Measurements from ENCODE around the gene PIGP. TPM values are rescaled to one million over a fixed set of nuclear protein-coding genes. Genes with fewer than 3 reads are reported as not detected.

PIGP gene
- total RNA-seq, 4 donors from 2014 or later, result 21.8 to 31.8 (median 25.5) TPM

DNA sequence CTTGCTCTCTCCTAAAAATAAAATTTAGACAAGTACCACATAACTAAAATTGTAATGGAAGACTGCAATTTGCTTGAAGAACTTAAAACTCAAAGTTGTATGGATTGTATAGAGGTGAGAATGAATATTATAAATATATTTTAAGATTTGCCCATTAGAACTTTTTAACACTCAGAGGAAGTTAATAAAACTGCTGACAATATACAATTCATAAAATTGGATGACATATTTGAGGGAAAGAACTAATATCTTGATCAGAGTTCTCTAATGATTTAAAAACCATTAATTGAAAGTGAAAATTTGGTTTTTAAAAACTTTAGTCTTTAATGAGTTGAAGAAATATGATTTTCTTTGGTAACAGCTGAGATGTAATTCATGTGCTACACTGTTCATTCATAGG lies 21.1 kb upstream of the PIGP start:
- no peak overlapping the region for H3K4me3 ChIP-seq
- no peaks in the 10 kb centered on the region for H3K4me1 ChIP-seq
- ATAC-seq (no peak), DNase-seq (no peak)
- TF ChIP-seq POLR2A (IDR thresholded peaks at IDR 0.05), result no peak
- TF ChIP-seq, protein P1, sequence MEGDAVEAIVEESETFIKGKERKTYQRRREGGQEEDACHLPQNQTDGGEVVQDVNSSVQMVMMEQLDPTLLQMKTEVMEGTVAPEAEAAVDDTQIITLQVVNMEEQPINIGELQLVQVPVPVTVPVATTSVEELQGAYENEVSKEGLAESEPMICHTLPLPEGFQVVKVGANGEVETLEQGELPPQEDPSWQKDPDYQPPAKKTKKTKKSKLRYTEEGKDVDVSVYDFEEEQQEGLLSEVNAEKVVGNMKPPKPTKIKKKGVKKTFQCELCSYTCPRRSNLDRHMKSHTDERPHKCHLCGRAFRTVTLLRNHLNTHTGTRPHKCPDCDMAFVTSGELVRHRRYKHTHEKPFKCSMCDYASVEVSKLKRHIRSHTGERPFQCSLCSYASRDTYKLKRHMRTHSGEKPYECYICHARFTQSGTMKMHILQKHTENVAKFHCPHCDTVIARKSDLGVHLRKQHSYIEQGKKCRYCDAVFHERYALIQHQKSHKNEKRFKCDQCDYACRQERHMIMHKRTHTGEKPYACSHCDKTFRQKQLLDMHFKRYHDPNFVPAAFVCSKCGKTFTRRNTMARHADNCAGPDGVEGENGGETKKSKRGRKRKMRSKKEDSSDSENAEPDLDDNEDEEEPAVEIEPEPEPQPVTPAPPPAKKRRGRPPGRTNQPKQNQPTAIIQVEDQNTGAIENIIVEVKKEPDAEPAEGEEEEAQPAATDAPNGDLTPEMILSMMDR (IDR thresholded peaks at IDR 0.05 in 4 of 5, conservative IDR thresholded peaks at IDR 0.05 in 1 of 5), result no peak
- in situ Hi-C loops (cut with MboI; ENCODE audit: low sequenced_read_pairs in 4 of 4) (no loop called here), intact Hi-C loops (cut with DNase I; ENCODE audit: low total_unique reads) (no loop called here)
- no peak overlapping the region for H3K27ac ChIP-seq
- H3K27me3 ChIP-seq, result no peaks in the 10 kb centered on the region
- H3K36me3 ChIP-seq, result peaks cover 0 to 38% of the 10 kb centered on the region in 2 donors
- H3K9me3 ChIP-seq, result no peaks in the 10 kb centered on the region

DNA sequence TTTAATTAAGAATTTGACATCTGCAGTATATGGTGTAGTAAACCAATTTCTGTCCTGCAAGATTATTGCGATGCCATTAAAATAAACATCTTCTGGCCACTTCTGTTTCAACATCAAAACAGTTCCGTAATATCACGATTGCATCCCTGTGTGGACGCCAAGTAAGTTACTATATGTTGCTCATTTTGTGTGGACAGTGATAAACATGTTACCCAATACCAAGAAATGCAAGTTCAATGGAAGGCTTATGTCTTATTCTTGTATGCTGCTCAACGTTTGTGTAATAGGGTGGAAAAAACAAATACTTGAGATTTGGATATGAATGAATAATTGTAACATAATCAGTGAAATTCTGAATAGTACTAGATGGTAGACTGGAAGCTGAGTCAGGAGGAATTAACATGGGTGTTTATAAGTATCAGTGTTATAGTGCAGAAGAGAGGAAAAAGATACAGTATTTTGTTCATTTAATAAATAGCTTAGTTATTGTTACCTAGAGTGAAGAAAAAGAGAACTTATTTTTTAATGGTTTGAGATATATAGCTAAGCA lies 15.4 kb upstream of the PIGP start:
- H3K27ac ChIP-seq, result no peak overlapping the region
- no peak overlapping the region for H3K4me3 ChIP-seq
- in situ Hi-C loops (cut with MboI; ENCODE audit: low sequenced_read_pairs in 4 of 4), result no loop called here
- peaks cover 0 to 7% of the 10 kb centered on the region in 2 donors for H3K36me3 ChIP-seq
- H3K4me1 ChIP-seq, result peaks cover 14 to 17% of the 10 kb centered on the region in 2 donors
- no peak for DNase-seq
- H3K9me3 ChIP-seq, result no peaks in the 10 kb centered on the region
- H3K27me3 ChIP-seq, result no peaks in the 10 kb centered on the region
- ATAC-seq, result no peak
- intact Hi-C loops (cut with DNase I; ENCODE audit: low total_unique reads), result loop anchor here (10.0 kb wide), 1 partner anchor 123 kb away; the partner anchor contains the start of gene HLCS
- TF ChIP-seq, protein P1 (IDR thresholded peaks at IDR 0.05 in 4 of 5, conservative IDR thresholded peaks at IDR 0.05 in 1 of 5), result no peak
- TF ChIP-seq POLR2A (IDR thresholded peaks at IDR 0.05), result no peak

DNA sequence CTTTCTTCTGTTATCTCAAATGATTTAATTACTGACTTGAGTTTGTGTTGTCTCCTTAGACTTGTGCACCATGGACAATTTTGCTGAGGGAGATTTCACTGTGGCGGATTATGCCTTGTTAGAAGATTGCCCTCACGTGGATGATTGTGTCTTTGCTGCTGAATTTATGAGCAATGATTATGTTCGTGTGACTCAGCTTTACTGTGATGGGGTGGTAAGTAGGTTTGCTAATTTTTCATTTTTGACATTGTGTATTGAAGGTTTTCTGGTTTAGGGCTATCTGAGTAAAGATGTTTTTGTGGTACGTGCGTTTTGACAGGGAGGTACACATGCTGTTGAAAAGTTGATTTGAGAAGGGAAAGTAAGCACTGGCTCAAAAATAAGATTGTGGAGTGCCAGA lies 14.3 kb upstream of the PIGP start:
- DNase-seq, result peak; percentile 3 to 16
- H3K9me3 ChIP-seq, result no peaks in the 10 kb centered on the region
- H3K36me3 ChIP-seq, result peaks cover 0 to 5% of the 10 kb centered on the region in 2 donors
- in situ Hi-C loops (cut with MboI; ENCODE audit: low sequenced_read_pairs in 4 of 4) (no loop called here), intact Hi-C loops (cut with DNase I; ENCODE audit: low total_unique reads) (loop anchor here (10.0 kb wide), 1 partner anchor 122 kb away; the partner anchor contains the start of gene HLCS)
- no peak overlapping the region for H3K4me3 ChIP-seq
- peaks cover 25 to 28% of the 10 kb centered on the region in 2 donors for H3K4me1 ChIP-seq
- no peaks in the 10 kb centered on the region for H3K27me3 ChIP-seq
- no peak for TF ChIP-seq POLR2A (IDR thresholded peaks at IDR 0.05)
- TF ChIP-seq, protein P1 (IDR thresholded peaks at IDR 0.05 in 4 of 5, conservative IDR thresholded peaks at IDR 0.05 in 1 of 5), result peak in 1 of 5 experiments; percentile 42
- peak; percentile 66 to 84 for ATAC-seq
- peak overlapping the region; percentile 59 to 68 (median 64) for H3K27ac ChIP-seq

DNA sequence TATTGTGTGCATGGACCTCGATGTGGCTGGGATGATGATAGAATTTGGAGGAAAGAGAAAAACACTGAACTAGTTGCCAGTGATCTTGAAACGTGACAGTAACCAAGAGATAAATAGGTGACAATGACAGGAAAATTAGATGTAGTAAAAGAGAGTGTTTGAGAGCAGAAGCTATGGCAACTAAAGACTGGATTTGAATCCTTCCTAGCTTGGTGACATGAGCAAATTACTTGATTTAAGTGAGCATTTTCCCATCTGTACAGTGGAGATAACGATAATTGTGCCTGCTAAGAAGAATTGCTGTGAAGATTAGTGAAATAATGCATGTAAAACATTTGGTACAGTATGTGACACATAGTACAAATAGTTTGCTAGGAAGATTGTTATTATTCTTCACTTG lies 12.9 kb upstream of the PIGP start:
- Histone ChIP-seq H3K9me3 (no peaks in the 10 kb centered on the region), H3K4me1 (peaks cover 33 to 34% of the 10 kb centered on the region in 2 donors), H3K27me3 (no peaks in the 10 kb centered on the region), H3K4me3 (no peak overlapping the region), H3K36me3 (no peaks in the 10 kb centered on the region), H3K27ac (no peak overlapping the region)
- DNase-seq (no peak), ATAC-seq (no peak)
- intact Hi-C loops (cut with DNase I; ENCODE audit: low total_unique reads) (loop anchor here (10.0 kb wide), 1 partner anchor 121 kb away; the partner anchor contains the start of gene HLCS), in situ Hi-C loops (cut with MboI; ENCODE audit: low sequenced_read_pairs in 4 of 4) (no loop called here)
- TF ChIP-seq POLR2A (IDR thresholded peaks at IDR 0.05), result no peak
- TF ChIP-seq, protein P1 (IDR thresholded peaks at IDR 0.05 in 4 of 5, conservative IDR thresholded peaks at IDR 0.05 in 1 of 5), result no peak

All from gastrocnemius medialis (tissue), 4 donors.